GM23248 (cell line): ENCODE data around the gene TAF11L3.
"Not testable (repeated sequence)": the region's sequence is repeated elsewhere in the genome, so short reads cannot be mapped to it uniquely, and the experiment has no call there.

Experiments
- EZH2 ChIP-seq: fragments of 200-600 bp; sonication (generic); IDR thresholded peaks from 2 replicates; pipeline ENCODE4 v1.6.1; 2018; ENCODE audit warnings: antibody characterized with exemption, mild to moderate bottlenecking; ENCODE audit not compliant: insufficient read depth, poor library complexity, severe bottlenecking
- EZH2phosphoT487 ChIP-seq: fragments of 200-600 bp; sonication (generic); IDR thresholded peaks from 2 replicates; pipeline ENCODE4 v1.6.1; 2018; ENCODE audit warnings: antibody characterized with exemption, moderate library complexity, mild to moderate bottlenecking, low read depth; ENCODE audit not compliant: insufficient read depth

DNA sequence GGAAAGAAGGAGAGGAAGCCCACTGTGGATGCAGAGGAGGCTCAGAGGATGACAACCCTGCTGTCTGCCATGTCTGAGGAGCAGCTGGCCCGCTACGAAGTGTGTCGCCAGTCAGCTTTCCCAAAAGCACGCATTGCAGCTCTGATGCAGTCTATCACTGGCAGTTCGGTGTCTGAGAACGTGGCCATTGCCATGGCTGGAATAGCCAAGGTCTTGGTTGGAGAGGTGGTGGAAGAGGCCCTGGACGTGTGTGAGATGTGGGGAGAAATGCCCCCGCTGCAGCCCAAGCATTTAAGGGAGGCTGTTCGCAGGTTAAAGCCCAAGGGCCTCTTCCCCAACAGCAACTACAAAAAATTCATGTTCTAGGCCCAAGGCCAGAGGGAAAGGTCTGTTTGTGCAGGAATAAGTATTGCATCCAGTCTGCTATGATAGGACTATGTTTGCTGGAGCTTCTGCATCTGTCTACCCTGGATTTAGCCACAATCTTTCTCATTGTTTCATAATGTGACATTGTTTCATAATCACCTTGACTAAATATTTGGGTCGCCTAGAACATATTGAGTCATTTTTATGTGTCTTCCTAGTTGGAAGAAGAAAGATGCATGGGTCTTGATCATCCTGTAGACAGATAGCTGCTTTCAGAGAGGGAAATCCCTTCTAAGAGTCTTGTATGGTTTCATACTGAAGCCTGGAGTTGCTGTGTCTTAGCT, 31.5 kb upstream of the TAF11L3 start:
- TF ChIP-seq EZH2, EZH2phosphoT487: not testable (repeated sequence)
